MCF 10A (cell line): ENCODE data around the gene TEX28. TPM values are rescaled to one million over a fixed set of nuclear protein-coding genes. Genes with fewer than 3 reads are reported as not detected.
"Not testable (repeated sequence)": the region's sequence is repeated elsewhere in the genome, so short reads cannot be mapped to it uniquely, and the experiment has no call there.

Source experiments
- BruUV-seq: library from RNA; stranded (reverse); fragments of 400-500 nt; replicated peaks from 2 replicates; lab custom pipeline; 2021; lab: Mats Ljungman, UMichigan
- CTCF ChIA-PET: fragments of 300-600 bp; sonication (Branson Sonifier 250); formaldehyde crosslinking; extraction: SDS; loops from one replicate; lab custom pipeline; 2021; ENCODE audit warnings: antibody characterized with exemption, inconsistent platforms; lab: Yijun Ruan, JAX
- POLR2A ChIA-PET: fragments of 300-600, 350-650 bp; sonication (Branson Sonifier 250); formaldehyde crosslinking; extraction: SDS; loops from one replicate; lab custom pipeline; 2020; ENCODE audit warnings: antibody characterized with exemption, inconsistent platforms; lab: Yijun Ruan, JAX
- DNase-seq: peaks from one replicate; pipeline ENCODE4 v3.0.0-alpha.2; 2018; ENCODE audit not compliant: unreplicated experiment
- H3K27ac Mint-ChIP-seq: one replicate; pipeline ENCODE4 v1.8.0; 2022; ENCODE audit warnings: mild to moderate bottlenecking, low read depth, mixed read lengths; ENCODE audit not compliant: unreplicated experiment
- H3K27me3 Mint-ChIP-seq: one replicate; pipeline ENCODE4 v1.8.0; 2022; ENCODE audit warnings: mixed read lengths; ENCODE audit not compliant: insufficient read depth, unreplicated experiment
- H3K36me3 Mint-ChIP-seq: one replicate; pipeline ENCODE4 v1.8.0; 2022; ENCODE audit warnings: mild to moderate bottlenecking, moderate library complexity, mixed read lengths; ENCODE audit not compliant: insufficient read depth, unreplicated experiment
- H3K4me1 Mint-ChIP-seq: one replicate; pipeline ENCODE4 v1.8.0; 2022; ENCODE audit warnings: mixed read lengths; ENCODE audit not compliant: insufficient read depth, unreplicated experiment
- H3K4me3 Mint-ChIP-seq: one replicate; pipeline ENCODE4 v1.8.0; 2022; ENCODE audit warnings: mild to moderate bottlenecking, moderate library complexity, mixed read lengths; ENCODE audit not compliant: unreplicated experiment
- H3K9me3 Mint-ChIP-seq: one replicate; pipeline ENCODE4 v1.8.0; 2022; ENCODE audit warnings: mixed read lengths; ENCODE audit not compliant: unreplicated experiment
- CTCF ChIP-seq: fragments of 200-600 bp; IDR thresholded peaks from one replicate; pipeline ENCODE4 v1.8.0; 2022; ENCODE audit warnings: antibody characterized with exemption, mild to moderate bottlenecking; ENCODE audit not compliant: unreplicated experiment
- intact Hi-C: fragments of 100-400 bp; cut with micrococcal nuclease; formaldehyde crosslinking; loops from 2 replicates; pipeline ENCODE4 v1.14.1; 2022
- total RNA-seq: library from RNA; stranded (reverse); gene quantifications from 2 replicates; pipeline ENCODE4 v1.2.3, GENCODE V29; 2022

The TEX28 gene
- total RNA-seq, 1 experiment from 2014 or later: not detected

GRCh38 chrX:154307202-154307601, 12.3 kb upstream of the TEX28 start:
- peaks cover 64% of the 10 kb centered on the region for H3K27me3 Mint-ChIP-seq
- POLR2A ChIA-PET: no interaction called here
- BruUV-seq: no TSS peak
- CTCF ChIA-PET: interaction anchor here (0.7 to 1.9 kb wide), 4 partner anchors 23 to 292 kb away, joined by 3 to 7 read pairs (median 3); no protein-coding TSS in a partner anchor
- no peak for DNase-seq
- H3K9me3 Mint-ChIP-seq: no peaks in the 10 kb centered on the region
- peaks cover 3% of the 10 kb centered on the region for H3K4me1 Mint-ChIP-seq
- H3K27ac Mint-ChIP-seq: no peak overlapping the region
- intact Hi-C loops: no loop called here
- no peak for TF ChIP-seq CTCF
- no peaks in the 10 kb centered on the region for H3K36me3 Mint-ChIP-seq
- H3K4me3 Mint-ChIP-seq: no peak overlapping the region

- peaks cover 57% of the 10 kb centered on the region for H3K27me3 Mint-ChIP-seq
- ChIA-PET CTCF (interaction anchor here (0.6 to 0.7 kb wide), 2 partner anchors 174 to 292 kb away, joined by 3 read pairs; no protein-coding TSS in a partner anchor), POLR2A (no interaction called here)
- no TSS peak for BruUV-seq
- intact Hi-C loops: no loop called here
- H3K4me1 Mint-ChIP-seq: peaks cover 3% of the 10 kb centered on the region
- H3K27ac Mint-ChIP-seq: no peak overlapping the region
- DNase-seq: no peak
- H3K4me3 Mint-ChIP-seq: no peak overlapping the region
- no peaks in the 10 kb centered on the region for H3K9me3 Mint-ChIP-seq
- no peak for TF ChIP-seq CTCF
- H3K36me3 Mint-ChIP-seq: no peaks in the 10 kb centered on the region
Measured at GRCh38 chrX:154305541-154306205, 10.7 kb upstream of the TEX28 start.

- ChIA-PET POLR2A (no interaction called here), CTCF (no interaction called here)
- TF ChIP-seq CTCF: no peak
- DNase-seq: no peak
- intact Hi-C loops: no loop called here
- Mint-ChIP-seq H3K4me1 (peaks cover 3% of the 10 kb centered on the region), H3K4me3 (no peak overlapping the region), H3K9me3 (no peaks in the 10 kb centered on the region), H3K27me3 (peaks cover 57% of the 10 kb centered on the region), H3K36me3 (no peaks in the 10 kb centered on the region), H3K27ac (no peak overlapping the region)
- no TSS peak for BruUV-seq
Measured at GRCh38 chrX:154304846-154305245, 9.9 kb upstream of the TEX28 start.

GRCh38 chrX:154303476-154303875, 8.6 kb upstream of the TEX28 start:
- no peak for TF ChIP-seq CTCF
- DNase-seq: no peak
- peaks cover 52% of the 10 kb centered on the region for H3K27me3 Mint-ChIP-seq
- H3K36me3 Mint-ChIP-seq: no peaks in the 10 kb centered on the region
- BruUV-seq: no TSS peak
- CTCF ChIA-PET: no interaction called here
- intact Hi-C loops: no loop called here
- POLR2A ChIA-PET: no interaction called here
- H3K9me3 Mint-ChIP-seq: no peaks in the 10 kb centered on the region
- no peak overlapping the region for H3K4me3 Mint-ChIP-seq
- no peak overlapping the region for H3K27ac Mint-ChIP-seq
- peaks cover 3% of the 10 kb centered on the region for H3K4me1 Mint-ChIP-seq

GRCh38 chrX:154302998-154303397, 8.1 kb upstream of the TEX28 start:
- H3K4me1 Mint-ChIP-seq, H3K9me3 Mint-ChIP-seq, intact Hi-C loops, DNase-seq, POLR2A ChIA-PET, H3K27ac Mint-ChIP-seq, CTCF ChIA-PET, H3K36me3 Mint-ChIP-seq, H3K4me3 Mint-ChIP-seq, BruUV-seq: not testable (repeated sequence)
- peaks cover 48% of the 10 kb centered on the region for H3K27me3 Mint-ChIP-seq
